Adrenal gland (tissue), 5 donors: ENCODE results near the gene RGS17.

Experiments used
- POLR2A ChIP-seq, 2 donors: fragments of 450-650 bp; IDR thresholded peaks; one replicate each; pipeline ENCODE4 v1.6.1; 2017; ENCODE audit warnings: antibody characterized with exemption in 2 of 2, mild to moderate bottlenecking in 2 of 2, moderate library complexity in 1 of 2
- TF ChIP-seq, protein P1 (sequence below), 6 experiments: fragments of 450-650 bp in 4 of 6; fragments of 200-600 bp in 2 of 6; sonication (generic) in 1 of 6; IDR thresholded peaks; 1 replicate in 5 of 6; 2 replicates in 1 of 6; pipeline versions ENCODE4 v1.5.1 to v1.8.0; 2016 to 2021; ENCODE audit warnings: antibody characterized with exemption in 6 of 6, mild to moderate bottlenecking in 2 of 6, moderate library complexity in 1 of 6
- donor health status: DM: no; HTN: no; CAD: no.

DNA sequence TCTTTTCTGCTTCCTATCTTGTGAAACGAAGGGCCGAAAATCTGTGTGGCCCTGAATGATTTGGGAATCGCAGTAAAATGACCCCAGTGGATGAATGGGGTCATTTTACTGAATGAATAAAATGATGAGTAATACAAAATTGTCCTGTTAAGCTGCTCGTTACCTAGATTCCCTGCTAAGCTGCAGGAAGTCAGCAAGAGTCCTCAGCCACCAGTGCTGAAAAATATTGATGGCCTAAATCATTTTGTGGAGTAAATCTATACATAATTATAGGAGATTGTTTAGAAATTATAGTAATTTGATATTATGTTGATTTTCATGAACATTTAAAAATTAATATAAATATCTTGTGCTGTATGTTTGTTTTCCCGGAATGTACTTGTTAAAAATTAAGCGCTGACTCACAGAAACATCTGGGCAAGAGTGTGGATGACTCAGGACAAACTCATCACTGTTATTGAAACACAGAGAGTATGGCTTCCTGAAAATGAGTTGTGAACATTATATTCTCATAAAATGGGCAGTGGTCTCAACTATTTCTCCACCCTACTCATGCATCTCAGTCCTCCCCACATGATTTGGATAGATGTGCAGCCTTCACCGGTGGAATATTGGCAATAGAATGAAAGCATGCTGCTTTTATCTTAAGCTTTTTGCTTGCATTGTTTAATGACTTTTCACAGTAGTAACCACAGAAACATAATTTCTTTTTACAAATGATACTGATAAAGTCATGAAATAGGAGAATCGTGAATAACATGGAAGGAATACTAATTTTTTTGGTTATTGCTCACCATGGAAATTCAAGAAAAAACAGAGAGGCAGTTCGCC lies 36.2 kb upstream of the RGS17 start:
- TF ChIP-seq, protein P1, sequence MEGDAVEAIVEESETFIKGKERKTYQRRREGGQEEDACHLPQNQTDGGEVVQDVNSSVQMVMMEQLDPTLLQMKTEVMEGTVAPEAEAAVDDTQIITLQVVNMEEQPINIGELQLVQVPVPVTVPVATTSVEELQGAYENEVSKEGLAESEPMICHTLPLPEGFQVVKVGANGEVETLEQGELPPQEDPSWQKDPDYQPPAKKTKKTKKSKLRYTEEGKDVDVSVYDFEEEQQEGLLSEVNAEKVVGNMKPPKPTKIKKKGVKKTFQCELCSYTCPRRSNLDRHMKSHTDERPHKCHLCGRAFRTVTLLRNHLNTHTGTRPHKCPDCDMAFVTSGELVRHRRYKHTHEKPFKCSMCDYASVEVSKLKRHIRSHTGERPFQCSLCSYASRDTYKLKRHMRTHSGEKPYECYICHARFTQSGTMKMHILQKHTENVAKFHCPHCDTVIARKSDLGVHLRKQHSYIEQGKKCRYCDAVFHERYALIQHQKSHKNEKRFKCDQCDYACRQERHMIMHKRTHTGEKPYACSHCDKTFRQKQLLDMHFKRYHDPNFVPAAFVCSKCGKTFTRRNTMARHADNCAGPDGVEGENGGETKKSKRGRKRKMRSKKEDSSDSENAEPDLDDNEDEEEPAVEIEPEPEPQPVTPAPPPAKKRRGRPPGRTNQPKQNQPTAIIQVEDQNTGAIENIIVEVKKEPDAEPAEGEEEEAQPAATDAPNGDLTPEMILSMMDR (IDR thresholded peaks at IDR 0.05): no peak
- no peak for TF ChIP-seq POLR2A (IDR thresholded peaks at IDR 0.05)
